NCI-H2196 treated with DMSO at 0.1 percent for 48 hours (cell line): ENCODE data around the gene RUNDC1.

Source experiments
- DNase-seq: peaks from one replicate; lab custom pipeline; 2025; ENCODE audit not compliant: unreplicated experiment; lab: John Stamatoyannopoulos, UW

RUNDC1 gene

GRCh38 chr17:43039646-43040045 lies 59.3 kb downstream of the RUNDC1 start:
- no peak for DNase-seq

- no peak for DNase-seq
These were observed 60.3 kb downstream of the RUNDC1 start for GRCh38 chr17:43040655-43041054.

- no peak for DNase-seq
These were observed 61.8 kb downstream of the RUNDC1 start for GRCh38 chr17:43042025-43042628.
